ENCODE data around the gene PAX1. TPM values are rescaled to one million over a fixed set of nuclear protein-coding genes. Genes with fewer than 3 reads are reported as not detected.

The PAX1 gene
- total and polyA plus RNA-seq, 4 donors = 0.06 to 0.30 (median 0.14) TPM

GRCh38 chr20:21719592-21720214, 14.2 kb downstream of the PAX1 start:
- Histone ChIP-seq H3K27me3 (ENCODE audit: control insufficient read depth, insufficient read depth, low read length) (peaks cover 39% of the 10 kb centered on the region), H3K36me3 (ENCODE audit: control insufficient read depth, insufficient read depth, low read length) (no peaks in the 10 kb centered on the region), H3K27ac (ENCODE audit: low read depth, low read length) (no peak overlapping the region), H3K9me3 (ENCODE audit: control insufficient read depth, insufficient read depth, low read length) (no peaks in the 10 kb centered on the region), H3K4me1 (ENCODE audit: control insufficient read depth, insufficient read depth, low read length) (no peaks in the 10 kb centered on the region), H3K4me3 (ENCODE audit: low read depth, low read length) (no peak overlapping the region)
- WGBS (ENCODE audit: insufficient coverage) = 0% methylated on average over 1 of the region's 4 CpGs
- DNase-seq (ENCODE audit: low read depth in 4 of 6, low spot score in 6 of 6) = peak in 5 of 6 donors; percentile 64 to 93 (median 67)

GRCh38 chr20:21725892-21726291, 20.4 kb downstream of the PAX1 start:
- WGBS (ENCODE audit: insufficient coverage) = 80% methylated on average over 1 of the region's 2 CpGs
- H3K36me3 ChIP-seq (ENCODE audit: control insufficient read depth, insufficient read depth, low read length) = no peaks in the 10 kb centered on the region
- peaks cover 2% of the 10 kb centered on the region for H3K27me3 ChIP-seq (ENCODE audit: control insufficient read depth, insufficient read depth, low read length)
- H3K27ac ChIP-seq (ENCODE audit: low read depth, low read length) = no peak overlapping the region
- no peaks in the 10 kb centered on the region for H3K4me1 ChIP-seq (ENCODE audit: control insufficient read depth, insufficient read depth, low read length)
- DNase-seq (ENCODE audit: low read depth in 4 of 6, low spot score in 6 of 6) = no peak
- H3K4me3 ChIP-seq (ENCODE audit: low read depth, low read length) = no peak overlapping the region
- no peaks in the 10 kb centered on the region for H3K9me3 ChIP-seq (ENCODE audit: control insufficient read depth, insufficient read depth, low read length)

- no peak for DNase-seq (ENCODE audit: low read depth in 4 of 6, low spot score in 6 of 6)
- no peak overlapping the region for H3K4me3 ChIP-seq (ENCODE audit: low read depth, low read length)
- no peaks in the 10 kb centered on the region for H3K4me1 ChIP-seq (ENCODE audit: control insufficient read depth, insufficient read depth, low read length)
- peaks cover 2% of the 10 kb centered on the region for H3K27me3 ChIP-seq (ENCODE audit: control insufficient read depth, insufficient read depth, low read length)
- no peak overlapping the region for H3K27ac ChIP-seq (ENCODE audit: low read depth, low read length)
- WGBS (ENCODE audit: insufficient coverage) = 94% methylated on average over 11 of the region's 15 CpGs
- H3K36me3 ChIP-seq (ENCODE audit: control insufficient read depth, insufficient read depth, low read length) = no peaks in the 10 kb centered on the region
- no peaks in the 10 kb centered on the region for H3K9me3 ChIP-seq (ENCODE audit: control insufficient read depth, insufficient read depth, low read length)
Observed at GRCh38 chr20:21729316-21729715, 23.9 kb downstream of the PAX1 start.

GRCh38 chr20:21739161-21739560, 33.7 kb downstream of the PAX1 start:
- Histone ChIP-seq H3K27me3 (ENCODE audit: control insufficient read depth, insufficient read depth, low read length) (no peaks in the 10 kb centered on the region), H3K4me1 (ENCODE audit: control insufficient read depth, insufficient read depth, low read length) (no peaks in the 10 kb centered on the region), H3K36me3 (ENCODE audit: control insufficient read depth, insufficient read depth, low read length) (no peaks in the 10 kb centered on the region), H3K27ac (ENCODE audit: low read depth, low read length) (no peak overlapping the region), H3K4me3 (ENCODE audit: low read depth, low read length) (no peak overlapping the region), H3K9me3 (ENCODE audit: control insufficient read depth, insufficient read depth, low read length) (no peaks in the 10 kb centered on the region)
- 67% methylated on average over 3 of the region's 3 CpGs for WGBS (ENCODE audit: insufficient coverage)
- DNase-seq (ENCODE audit: low read depth in 4 of 6, low spot score in 6 of 6) = no peak

- H3K36me3 ChIP-seq (ENCODE audit: control insufficient read depth, insufficient read depth, low read length) = no peaks in the 10 kb centered on the region
- H3K9me3 ChIP-seq (ENCODE audit: control insufficient read depth, insufficient read depth, low read length) = no peaks in the 10 kb centered on the region
- DNase-seq (ENCODE audit: low read depth in 4 of 6, low spot score in 6 of 6) = no peak
- 62% methylated on average over 3 of the region's 3 CpGs for WGBS (ENCODE audit: insufficient coverage)
- no peak overlapping the region for H3K27ac ChIP-seq (ENCODE audit: low read depth, low read length)
- no peaks in the 10 kb centered on the region for H3K4me1 ChIP-seq (ENCODE audit: control insufficient read depth, insufficient read depth, low read length)
- no peak overlapping the region for H3K4me3 ChIP-seq (ENCODE audit: low read depth, low read length)
- no peaks in the 10 kb centered on the region for H3K27me3 ChIP-seq (ENCODE audit: control insufficient read depth, insufficient read depth, low read length)
Observed at GRCh38 chr20:21739682-21740081, 34.2 kb downstream of the PAX1 start.

GRCh38 chr20:21741266-21741665, 35.8 kb downstream of the PAX1 start:
- no peaks in the 10 kb centered on the region for H3K9me3 ChIP-seq (ENCODE audit: control insufficient read depth, insufficient read depth, low read length)
- no peaks in the 10 kb centered on the region for H3K27me3 ChIP-seq (ENCODE audit: control insufficient read depth, insufficient read depth, low read length)
- DNase-seq (ENCODE audit: low read depth in 4 of 6, low spot score in 6 of 6) = no peak
- H3K4me3 ChIP-seq (ENCODE audit: low read depth, low read length) = no peak overlapping the region
- no peak overlapping the region for H3K27ac ChIP-seq (ENCODE audit: low read depth, low read length)
- no peaks in the 10 kb centered on the region for H3K36me3 ChIP-seq (ENCODE audit: control insufficient read depth, insufficient read depth, low read length)
- H3K4me1 ChIP-seq (ENCODE audit: control insufficient read depth, insufficient read depth, low read length) = no peaks in the 10 kb centered on the region

- WGBS (ENCODE audit: insufficient coverage) = 0% methylated on average over 1 of the region's 2 CpGs
- H3K27ac ChIP-seq (ENCODE audit: low read depth, low read length) = no peak overlapping the region
- no peaks in the 10 kb centered on the region for H3K36me3 ChIP-seq (ENCODE audit: control insufficient read depth, insufficient read depth, low read length)
- H3K4me1 ChIP-seq (ENCODE audit: control insufficient read depth, insufficient read depth, low read length) = peaks cover 4% of the 10 kb centered on the region
- DNase-seq (ENCODE audit: low read depth in 4 of 6, low spot score in 6 of 6) = peak in 1 of 6 donors; percentile 70
- no peak overlapping the region for H3K4me3 ChIP-seq (ENCODE audit: low read depth, low read length)
- H3K27me3 ChIP-seq (ENCODE audit: control insufficient read depth, insufficient read depth, low read length) = no peaks in the 10 kb centered on the region
- H3K9me3 ChIP-seq (ENCODE audit: control insufficient read depth, insufficient read depth, low read length) = no peaks in the 10 kb centered on the region
Observed at GRCh38 chr20:21762646-21763045, 57.2 kb downstream of the PAX1 start.

- no peaks in the 10 kb centered on the region for H3K27me3 ChIP-seq (ENCODE audit: control insufficient read depth, insufficient read depth, low read length)
- H3K27ac ChIP-seq (ENCODE audit: low read depth, low read length) = no peak overlapping the region
- H3K36me3 ChIP-seq (ENCODE audit: control insufficient read depth, insufficient read depth, low read length) = no peaks in the 10 kb centered on the region
- peaks cover 4% of the 10 kb centered on the region for H3K4me1 ChIP-seq (ENCODE audit: control insufficient read depth, insufficient read depth, low read length)
- no peak for DNase-seq (ENCODE audit: low read depth in 4 of 6, low spot score in 6 of 6)
- H3K4me3 ChIP-seq (ENCODE audit: low read depth, low read length) = no peak overlapping the region
- H3K9me3 ChIP-seq (ENCODE audit: control insufficient read depth, insufficient read depth, low read length) = no peaks in the 10 kb centered on the region
- WGBS (ENCODE audit: insufficient coverage) = 71% methylated on average over 10 of the region's 10 CpGs
Observed at GRCh38 chr20:21767200-21767738, 61.8 kb downstream of the PAX1 start.

GRCh38 chr20:21767739-21768223, 62.3 kb downstream of the PAX1 start:
- Histone ChIP-seq H3K27ac (ENCODE audit: low read depth, low read length) (no peak overlapping the region), H3K9me3 (ENCODE audit: control insufficient read depth, insufficient read depth, low read length) (no peaks in the 10 kb centered on the region), H3K27me3 (ENCODE audit: control insufficient read depth, insufficient read depth, low read length) (no peaks in the 10 kb centered on the region), H3K4me1 (ENCODE audit: control insufficient read depth, insufficient read depth, low read length) (peaks cover 4% of the 10 kb centered on the region), H3K36me3 (ENCODE audit: control insufficient read depth, insufficient read depth, low read length) (no peaks in the 10 kb centered on the region), H3K4me3 (ENCODE audit: low read depth, low read length) (no peak overlapping the region)
- peak in 3 of 6 donors; percentile 4 to 60 (median 23) for DNase-seq (ENCODE audit: low read depth in 4 of 6, low spot score in 6 of 6)
- WGBS (ENCODE audit: insufficient coverage) = 10% methylated on average over 12 of the region's 22 CpGs
